Renal cortex interstitium (tissue), 11 donors: ENCODE data around the gene MAP3K7CL. TPM values are rescaled to one million over a fixed set of nuclear protein-coding genes. Genes with fewer than 3 reads are reported as not detected.
"Not testable (repeated sequence)": the region's sequence is repeated elsewhere in the genome, so short reads cannot be mapped to it uniquely, and the experiment has no call there.

Experiments used
- DNase-seq, 11 donors: peaks; one replicate each; pipeline ENCODE4 v3.0.0-alpha.2; 2013; ENCODE audit warnings: low read depth in 9 of 11, low spot score in 4 of 11; ENCODE audit errors: extremely low read depth in 1 of 11
- polyA plus RNA-seq, 3 donors: library from polyadenylated mRNA; unstranded; fragments of 120-200 nt; gene quantifications; one replicate each; pipeline ENCODE4 v1.2.1, GENCODE V29; 2013; ENCODE audit not compliant: insufficient read length in 3 of 3

Gene MAP3K7CL
- polyA plus RNA-seq, 3 donors: 4.2 to 7.7 (median 6.6) TPM

DNA sequence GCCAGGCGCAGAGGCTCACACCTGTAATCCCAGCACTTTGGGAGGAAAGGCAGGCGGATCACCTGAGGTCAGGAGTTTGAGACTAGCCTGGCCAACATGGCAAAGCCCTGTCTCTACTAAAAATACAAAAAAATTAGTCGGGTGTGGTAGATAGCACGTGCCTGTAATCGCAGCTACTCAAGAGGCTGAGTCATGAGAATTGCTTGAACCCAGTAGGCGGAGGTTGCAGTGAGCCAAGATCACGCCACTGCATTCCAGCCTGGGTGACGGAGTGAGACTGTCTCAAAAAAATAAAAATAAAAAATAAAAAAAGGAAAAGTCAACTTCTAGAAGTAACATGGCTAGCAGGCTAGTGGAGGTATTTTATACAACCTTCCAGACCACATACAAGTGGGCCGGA lies 32.4 kb downstream of the MAP3K7CL start:
- DNase-seq: not testable (repeated sequence)

DNA sequence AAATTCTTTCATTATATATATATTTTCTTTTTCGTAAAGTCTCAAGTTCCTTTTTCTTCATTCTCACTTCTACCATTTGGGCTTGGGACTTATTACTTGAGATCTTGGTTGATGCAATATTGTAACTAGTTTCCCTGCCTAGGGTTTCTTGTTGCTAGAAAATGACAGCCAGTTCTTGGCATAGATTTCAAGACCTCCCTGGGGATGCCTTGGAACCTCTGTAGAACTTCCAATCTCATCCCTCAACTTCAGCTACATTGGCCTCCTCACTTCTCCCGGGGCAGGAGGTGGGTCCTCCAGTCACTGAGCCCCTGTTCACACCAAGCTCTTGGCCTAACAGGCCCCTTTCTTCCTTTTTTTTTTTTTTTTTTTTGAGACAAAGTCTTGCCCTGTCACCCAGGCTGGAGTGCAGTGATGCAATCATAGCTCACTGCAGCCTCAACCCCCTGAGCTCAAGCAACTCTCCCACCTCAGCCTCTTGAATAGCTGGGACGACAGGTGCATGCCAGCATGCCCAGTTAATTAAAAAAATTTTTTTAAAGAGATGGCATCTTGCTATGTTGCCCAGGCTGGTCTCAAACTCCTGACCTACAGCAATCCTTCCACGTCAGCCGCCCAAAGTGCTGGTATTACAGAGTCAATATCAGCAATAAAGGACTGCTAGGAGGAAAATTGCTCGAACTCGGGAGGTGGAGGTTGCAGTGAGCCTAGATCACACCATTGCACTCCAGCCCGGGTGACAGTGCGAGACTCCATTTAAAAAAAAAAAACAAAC lies 33.1 kb downstream of the MAP3K7CL start:
- no peak for DNase-seq

DNA sequence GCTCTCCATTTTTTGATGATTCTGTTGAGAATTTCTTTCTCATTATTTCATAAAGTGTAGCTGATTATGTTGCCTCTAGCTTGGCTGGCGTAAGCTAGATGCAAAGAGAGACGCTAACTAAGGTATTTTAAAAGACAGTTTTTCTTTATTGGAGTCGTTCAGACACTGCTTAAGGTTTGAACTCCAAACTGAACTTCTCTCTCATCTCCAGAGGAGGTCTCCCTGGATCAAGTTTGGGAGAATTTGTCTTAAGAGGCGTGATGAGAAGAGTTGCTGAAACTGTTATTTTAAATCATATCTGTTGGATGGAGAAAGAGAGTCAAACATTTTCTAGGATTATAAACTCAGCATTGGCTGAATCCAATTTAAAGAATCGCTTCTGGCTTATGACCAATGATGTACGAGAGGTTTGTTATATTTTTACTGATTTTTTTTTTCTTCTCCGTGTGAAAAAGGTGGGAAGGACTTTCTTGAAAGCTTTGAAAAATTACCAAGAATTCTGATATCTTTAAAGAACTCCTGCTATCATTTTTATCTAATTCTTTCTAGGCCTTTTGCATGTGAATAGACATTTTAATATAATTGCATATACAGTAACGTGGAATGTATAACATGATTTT lies 34.0 kb downstream of the MAP3K7CL start:
- peak in 4 of 11 donors; percentile 34 to 62 (median 42) for DNase-seq

DNA sequence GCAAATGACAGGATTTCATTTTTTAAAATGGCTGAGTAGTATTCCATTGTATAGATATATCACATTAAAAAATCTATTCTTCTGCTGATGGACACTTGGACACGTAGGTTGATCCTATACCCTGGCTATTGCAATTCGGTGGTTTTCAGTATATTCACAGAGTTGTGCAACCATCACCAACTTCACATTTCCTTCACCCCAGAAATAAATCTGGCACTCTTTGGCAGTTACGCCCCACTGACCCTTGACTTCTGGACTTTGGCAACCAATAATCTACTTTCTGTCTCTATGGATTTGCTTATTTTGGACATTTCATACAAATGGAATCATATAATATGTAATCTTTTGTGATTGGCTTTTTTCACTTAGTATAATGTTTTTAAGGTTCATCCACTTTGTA lies 35.9 kb downstream of the MAP3K7CL start:
- no peak for DNase-seq

DNA sequence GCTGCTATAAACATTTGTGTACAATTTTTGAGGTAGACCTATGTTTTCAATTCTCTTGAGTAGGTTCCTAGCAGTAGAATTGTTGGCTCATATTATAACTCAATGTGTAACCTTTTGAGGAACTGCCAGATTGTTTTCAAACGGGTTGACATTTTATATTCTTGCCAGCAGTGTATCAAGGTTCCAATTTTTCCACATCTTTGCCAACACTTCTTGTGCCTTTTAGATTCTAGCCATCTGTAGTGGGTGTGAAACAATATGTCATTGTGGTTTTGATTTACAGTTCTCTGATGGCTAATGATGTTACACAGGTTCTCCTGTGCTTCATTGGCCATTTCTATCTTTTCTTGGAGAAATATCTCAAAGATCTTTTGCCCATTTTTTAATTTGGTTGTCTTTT lies 36.4 kb downstream of the MAP3K7CL start:
- DNase-seq: no peak

DNA sequence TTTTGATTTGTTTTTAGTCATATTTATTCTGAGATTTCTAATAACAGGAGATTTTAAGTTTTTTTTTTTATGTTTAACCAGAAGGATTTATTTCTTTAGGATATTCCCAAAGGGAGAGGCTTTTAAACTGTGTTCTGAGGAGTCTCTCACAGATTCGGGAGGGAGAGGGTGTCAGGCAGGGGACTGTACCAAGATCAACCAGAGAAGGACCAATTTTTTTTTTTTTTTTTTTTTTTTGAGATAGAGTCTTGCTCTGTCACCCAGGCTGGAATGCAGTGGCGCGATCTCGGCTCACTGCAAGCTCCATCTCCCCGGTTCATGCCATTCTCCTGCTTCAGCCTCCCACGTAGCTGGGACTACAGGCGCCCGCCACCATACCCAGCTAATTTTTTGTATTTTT lies 37.0 kb downstream of the MAP3K7CL start:
- not testable (repeated sequence) for DNase-seq

DNA sequence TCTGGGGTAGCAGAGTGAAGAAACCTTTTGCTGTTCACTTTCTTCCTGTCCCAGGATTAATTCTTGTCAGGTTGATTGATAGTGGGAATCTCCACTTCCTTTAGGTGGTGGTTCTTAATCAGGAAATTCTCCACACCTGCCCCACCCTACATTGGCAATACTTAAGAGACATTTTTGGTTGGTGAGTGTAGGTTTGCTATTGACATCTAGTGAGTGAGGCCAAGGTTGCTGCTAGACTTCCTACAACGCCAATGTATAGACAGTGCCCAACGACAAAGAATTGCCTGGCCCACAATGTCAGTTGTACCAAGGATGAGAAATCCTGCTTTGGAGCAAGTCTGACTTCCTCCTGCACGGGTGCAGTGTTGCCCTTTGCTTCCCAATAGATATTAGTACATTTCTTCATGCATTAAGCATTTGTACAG lies 38.5 kb downstream of the MAP3K7CL start:
- no peak for DNase-seq

DNA sequence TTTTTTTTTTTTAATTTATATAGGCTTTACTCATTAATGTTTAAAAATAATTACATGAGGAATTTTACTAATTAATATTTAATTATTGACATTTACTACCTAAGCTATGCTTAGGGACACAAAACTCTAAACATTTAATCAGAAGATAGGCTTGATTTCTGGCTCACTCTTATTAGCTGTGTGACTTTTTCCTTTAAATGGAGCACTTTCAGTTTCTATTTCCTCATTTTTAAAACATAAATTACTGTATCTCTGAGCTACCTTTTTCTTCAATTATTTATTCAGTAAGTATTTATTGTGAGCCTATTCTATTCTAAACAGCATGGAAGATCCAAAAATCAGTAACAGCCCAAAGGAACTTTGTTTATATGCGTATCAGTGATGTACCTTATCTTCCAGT lies 40.5 kb downstream of the MAP3K7CL start:
- no peak for DNase-seq

DNA sequence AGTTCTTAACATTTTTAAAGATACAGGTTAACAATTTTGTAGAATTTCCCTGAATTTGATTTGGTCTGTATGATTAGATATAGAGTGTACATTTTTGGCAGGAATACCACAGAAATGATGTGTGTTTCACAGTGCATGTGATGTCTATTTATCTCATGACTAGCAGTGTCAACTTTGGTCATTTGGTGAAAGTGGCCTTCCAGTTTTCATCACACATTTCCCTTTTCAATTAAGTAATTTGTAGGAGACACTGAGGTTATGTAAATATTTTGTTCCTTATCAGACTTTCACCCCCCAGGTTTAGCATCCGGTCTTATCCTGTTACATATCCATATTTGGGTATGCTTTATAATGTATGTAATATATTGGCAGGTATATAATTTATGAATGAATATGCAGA lies 41.8 kb downstream of the MAP3K7CL start:
- DNase-seq: no peak

DNA sequence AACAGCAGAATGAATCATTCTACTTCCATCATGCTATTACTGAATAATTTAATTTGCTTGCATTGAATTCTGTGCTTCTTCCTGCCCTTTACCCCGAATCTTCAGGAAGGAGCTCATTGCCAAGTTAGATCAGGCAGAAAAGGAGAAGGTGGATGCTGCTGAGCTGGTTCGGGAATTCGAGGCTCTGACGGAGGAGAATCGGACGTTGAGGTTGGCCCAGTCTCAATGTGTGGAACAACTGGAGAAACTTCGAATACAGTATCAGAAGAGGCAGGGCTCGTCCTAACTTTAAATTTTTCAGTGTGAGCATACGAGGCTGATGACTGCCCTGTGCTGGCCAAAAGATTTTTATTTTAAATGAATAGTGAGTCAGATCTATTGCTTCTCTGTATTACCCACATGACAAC lies 44.2 kb downstream of the MAP3K7CL start:
- DNase-seq: no peak

DNA sequence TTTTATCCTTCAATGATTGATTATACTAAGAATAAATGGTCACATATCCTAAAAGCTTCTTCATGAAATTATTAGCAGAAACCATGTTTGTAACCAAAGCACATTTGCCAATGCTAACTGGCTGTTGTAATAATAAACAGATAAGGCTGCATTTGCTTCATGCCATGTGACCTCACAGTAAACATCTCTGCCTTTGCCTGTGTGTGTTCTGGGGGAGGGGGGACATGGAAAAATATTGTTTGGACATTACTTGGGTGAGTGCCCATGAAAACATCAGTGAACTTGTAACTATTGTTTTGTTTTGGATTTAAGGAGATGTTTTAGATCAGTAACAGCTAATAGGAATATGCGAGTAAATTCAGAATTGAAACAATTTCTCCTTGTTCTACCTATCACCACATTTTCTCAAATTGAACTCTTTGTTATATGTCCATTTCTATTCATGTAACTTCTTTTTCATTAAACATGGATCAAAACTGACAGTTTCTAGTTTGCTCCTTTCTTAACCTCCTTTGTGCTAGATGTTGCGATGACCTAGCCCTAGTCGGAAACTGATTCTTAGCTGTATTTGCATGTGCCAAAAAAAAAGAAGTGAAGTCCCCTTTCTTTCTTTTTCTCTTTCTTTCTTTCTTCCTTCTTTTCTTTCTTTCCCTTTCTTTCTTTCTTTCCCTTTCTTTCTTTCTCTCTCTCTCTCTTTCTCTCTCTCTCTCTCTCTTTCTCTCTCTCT lies 45.1 kb downstream of the MAP3K7CL start:
- DNase-seq: peak in 2 of 11 donors; percentile 35 to 67

DNA sequence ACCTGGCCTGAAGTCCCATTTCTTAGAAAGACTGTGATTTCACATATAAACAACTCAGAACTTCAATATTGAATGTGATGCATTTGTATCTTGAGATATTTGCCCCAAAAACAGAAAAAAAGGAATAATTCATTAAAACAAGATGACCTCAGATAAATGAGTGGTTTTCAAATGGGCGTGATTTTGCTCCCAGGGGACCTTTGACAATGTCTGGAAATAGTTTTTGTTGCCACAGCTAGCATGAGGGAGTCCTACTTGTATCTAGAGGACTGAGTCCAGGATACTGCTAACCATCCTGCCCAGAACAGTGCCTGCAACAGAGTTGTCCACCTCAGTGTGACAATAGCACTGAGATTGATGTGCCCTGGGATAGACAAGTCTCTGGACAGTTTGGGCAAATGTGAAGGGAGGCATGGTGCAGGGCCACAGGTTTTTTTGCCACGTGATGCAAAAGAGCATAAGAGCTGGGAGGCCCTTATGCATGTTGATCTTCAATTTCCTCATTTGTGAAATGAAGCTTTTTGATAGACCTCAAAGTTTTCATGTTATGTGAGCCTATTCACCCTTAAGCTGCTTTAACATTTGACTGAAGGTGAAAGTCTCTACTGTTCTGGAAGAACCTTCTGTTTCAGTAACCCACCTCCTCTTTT lies 46.2 kb downstream of the MAP3K7CL start:
- no peak for DNase-seq

DNA sequence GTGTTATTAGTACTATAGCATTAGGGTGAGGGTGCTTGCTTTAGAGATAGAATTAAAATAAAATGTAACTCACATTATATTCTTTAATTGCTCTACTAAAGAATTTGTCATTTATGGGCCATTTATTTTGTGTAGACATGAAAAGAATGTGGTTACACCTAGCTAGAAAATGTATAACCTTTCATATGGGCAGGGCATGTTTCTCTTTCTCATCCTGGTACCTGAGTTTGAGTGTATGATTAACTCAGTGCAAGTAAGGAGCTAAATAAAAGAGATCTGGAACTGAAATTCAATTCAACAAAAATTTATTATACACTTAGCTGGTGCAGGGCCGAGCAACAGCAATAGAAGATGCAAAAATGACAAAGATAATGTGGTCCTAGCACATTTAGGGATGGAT lies 47.4 kb downstream of the MAP3K7CL start:
- no peak for DNase-seq

DNA sequence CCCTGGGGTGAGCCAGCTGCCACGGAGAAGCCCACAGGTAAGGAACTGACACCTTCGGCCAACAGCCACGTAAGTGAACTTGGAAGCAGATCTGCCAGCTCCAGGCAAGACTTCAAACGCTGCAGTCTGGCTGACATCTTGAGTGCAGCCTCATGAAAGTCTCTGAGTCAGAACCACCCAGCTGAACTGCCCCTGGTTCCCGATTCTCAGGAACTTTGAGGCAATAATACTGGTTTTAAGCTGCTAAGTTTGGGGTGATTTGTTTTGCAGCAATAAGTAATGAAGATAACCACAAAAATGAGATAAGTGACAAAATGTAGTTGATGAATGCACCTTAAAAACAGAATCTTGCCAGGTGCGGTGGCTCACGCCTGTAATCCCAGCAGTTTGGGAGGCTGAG lies 48.5 kb downstream of the MAP3K7CL start:
- no peak for DNase-seq

DNA sequence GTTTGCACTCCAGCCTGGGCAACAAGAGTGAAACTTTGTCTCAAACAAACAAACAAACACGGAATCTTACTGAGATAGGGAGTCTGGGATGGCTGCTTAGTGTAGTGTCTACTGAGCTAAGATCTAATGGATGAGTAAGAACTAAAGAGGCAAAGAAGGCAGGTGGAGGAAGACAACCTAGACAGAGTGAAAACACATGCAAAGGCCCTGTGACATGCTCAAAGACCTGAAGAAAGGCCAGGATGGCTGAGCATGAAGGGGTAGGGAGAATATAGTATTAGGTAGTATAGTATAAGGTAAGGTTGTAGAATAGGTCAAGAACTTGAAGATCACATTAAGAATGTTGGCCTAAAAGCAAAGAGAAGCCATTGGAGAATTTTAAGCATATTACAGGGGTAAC lies 49.1 kb downstream of the MAP3K7CL start:
- no peak for DNase-seq

DNA sequence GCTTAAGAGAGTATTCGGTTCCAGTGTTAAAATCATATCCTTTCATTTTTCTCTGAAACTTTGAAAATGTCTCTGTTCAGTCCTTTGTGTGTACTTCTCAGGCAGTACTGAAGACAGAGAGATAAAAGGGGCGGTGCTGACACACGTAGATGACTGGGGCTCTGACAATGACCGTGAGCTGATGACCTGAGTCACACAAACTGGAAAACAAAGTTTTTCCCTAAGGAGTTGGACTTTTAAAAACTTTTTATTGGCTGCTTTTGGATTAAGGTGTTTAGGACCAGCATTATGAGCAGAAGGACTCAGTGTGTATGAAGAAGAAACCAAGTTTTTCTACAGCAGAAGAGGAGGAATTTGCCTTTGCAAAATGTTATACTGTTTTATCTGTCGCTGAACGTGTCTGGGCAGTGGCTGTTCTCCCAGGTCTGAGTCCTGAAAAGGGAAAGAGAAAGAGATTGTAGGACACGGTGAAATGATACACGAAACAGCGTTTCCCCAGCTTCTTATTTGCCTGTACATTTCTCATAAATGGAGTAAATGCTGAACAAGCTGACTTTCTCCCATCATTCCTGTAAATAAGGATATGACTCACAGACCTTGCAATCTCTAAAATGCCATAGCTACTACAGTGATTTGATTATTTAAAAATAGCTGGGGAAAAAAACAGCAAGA lies 51.5 kb downstream of the MAP3K7CL start:
- DNase-seq: no peak

DNA sequence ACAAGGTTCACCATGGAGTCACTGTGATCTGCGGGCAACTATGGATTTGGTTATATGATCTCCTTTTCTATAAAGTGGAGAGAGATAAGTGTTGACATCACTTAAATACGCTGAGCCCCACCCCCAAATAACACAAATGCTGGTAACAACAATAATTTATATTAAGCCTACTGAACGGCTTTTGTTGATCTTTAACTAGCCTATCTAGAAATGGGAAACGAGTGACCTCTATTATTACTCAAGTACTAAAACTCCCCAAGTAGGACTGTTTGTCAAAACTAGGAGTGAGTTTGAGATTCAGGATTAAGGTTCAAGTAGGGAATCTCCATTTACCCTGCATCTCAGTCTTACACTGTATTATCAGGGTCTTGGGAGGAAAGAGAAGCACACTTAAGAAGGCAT lies 52.2 kb downstream of the MAP3K7CL start:
- DNase-seq: no peak

DNA sequence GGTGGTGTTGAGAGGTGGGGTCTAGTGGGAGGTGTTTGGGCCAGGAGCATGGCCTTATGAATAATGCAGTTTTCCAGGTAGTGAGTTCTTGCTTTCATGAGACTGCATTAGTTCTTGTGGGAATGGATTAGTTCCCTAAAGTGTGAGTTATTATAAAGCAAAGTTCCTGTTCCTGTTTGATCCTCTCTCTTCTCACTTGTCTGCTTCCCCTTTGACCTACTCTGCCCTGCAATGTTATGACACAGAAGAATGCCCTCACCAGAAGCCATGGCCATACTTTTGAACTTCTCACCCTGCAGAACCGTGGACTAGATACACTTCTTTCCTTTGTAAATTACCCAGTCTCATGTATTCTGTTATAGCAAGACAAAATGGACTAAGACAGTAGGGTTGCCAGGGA lies 53.6 kb downstream of the MAP3K7CL start:
- DNase-seq: no peak

DNA sequence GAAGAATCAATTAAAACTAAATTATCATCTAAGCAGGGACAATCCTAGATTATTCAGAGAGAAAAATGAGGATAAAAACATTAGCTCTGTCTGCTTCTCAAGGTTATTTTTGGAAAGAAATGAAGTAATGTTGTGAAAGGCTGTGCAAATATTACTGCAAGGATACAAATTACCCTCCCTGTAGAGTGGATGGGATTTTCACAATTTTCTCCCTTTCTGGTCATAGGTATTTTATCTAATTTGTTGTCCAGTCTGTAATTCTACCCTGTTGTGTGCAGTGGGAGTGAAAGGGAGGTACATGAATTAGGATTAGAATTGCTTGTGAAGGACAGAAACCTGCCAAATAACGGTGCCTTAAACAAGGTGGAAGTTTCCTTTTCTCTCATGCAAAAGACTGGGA lies 54.7 kb downstream of the MAP3K7CL start:
- DNase-seq: no peak
